Colon (tissue), 2 donors: Measurements from ENCODE around the gene ZNF679.
"Not testable (repeated sequence)": the region's sequence is repeated elsewhere in the genome, so short reads cannot be mapped to it uniquely, and the experiment has no call there.

Experiments used
- FAIRE-seq: peaks from 2 replicates; lab custom pipeline; 2012; peaks lifted over from hg19 to GRCh38; lab: Jason Lieb, UNC
- donor health status: control.
- donor health status: control.

Gene ZNF679

GRCh38 chr7:64228174-64228573 lies at the start of gene ZNF679:
ZNF679 (plus strand) TSS chr7:64228474; CDS start chr7:64249118, 20,644 bp downstream.
- FAIRE-seq, result not testable (repeated sequence)

- no peak for FAIRE-seq
Observed at GRCh38 chr7:64180989-64181388, 47.3 kb upstream of the ZNF679 start.

GRCh38 chr7:64181586-64181985 lies 46.7 kb upstream of the ZNF679 start:
- no peak for FAIRE-seq

- FAIRE-seq, result no peak
Observed at GRCh38 chr7:64182036-64182790, 46.1 kb upstream of the ZNF679 start.

- FAIRE-seq, result no peak
Observed at GRCh38 chr7:64183126-64183742, 45.0 kb upstream of the ZNF679 start.

GRCh38 chr7:64183827-64184372 lies 44.4 kb upstream of the ZNF679 start:
- FAIRE-seq, result no peak

- FAIRE-seq, result no peak
Observed at GRCh38 chr7:64184376-64184775, 43.9 kb upstream of the ZNF679 start.

GRCh38 chr7:64187408-64187807 lies 40.9 kb upstream of the ZNF679 start:
- no peak for FAIRE-seq

GRCh38 chr7:64192148-64192704 lies 36.0 kb upstream of the ZNF679 start:
- no peak for FAIRE-seq

GRCh38 chr7:64192775-64193174 lies 35.5 kb upstream of the ZNF679 start:
- no peak for FAIRE-seq

- FAIRE-seq, result no peak
Observed at GRCh38 chr7:64206903-64207302, 21.4 kb upstream of the ZNF679 start, which contains the start of gene ZNF735. ZNF735 (plus strand) TSS chr7:64207203; CDS start chr7:64207203, 0 bp downstream.

GRCh38 chr7:64219710-64220298 lies 8.5 kb upstream of the ZNF679 start:
- not testable (repeated sequence) for FAIRE-seq

GRCh38 chr7:64223366-64223765 lies 4.9 kb upstream of the ZNF679 start:
- no peak for FAIRE-seq

- no peak for FAIRE-seq
Observed at GRCh38 chr7:64266341-64266919, 38.2 kb downstream of the ZNF679 start.

- FAIRE-seq, result no peak
Observed at GRCh38 chr7:64277630-64278029, 49.4 kb downstream of the ZNF679 start.

GRCh38 chr7:64294701-64295420 lies 66.6 kb downstream of the ZNF679 start:
- FAIRE-seq, result no peak

GRCh38 chr7:64297418-64297817 lies 69.1 kb downstream of the ZNF679 start:
- not testable (repeated sequence) for FAIRE-seq

- FAIRE-seq, result no peak
Observed at GRCh38 chr7:64300641-64301405, 72.5 kb downstream of the ZNF679 start.

GRCh38 chr7:64307254-64308015 lies 79.2 kb downstream of the ZNF679 start:
- FAIRE-seq, result peak; percentile 61

- no peak for FAIRE-seq
Observed at GRCh38 chr7:64308016-64308270, 79.7 kb downstream of the ZNF679 start.
